IPS-11a (cell line): ENCODE measurements around the gene DENND4B.
"Not testable (repeated sequence)": the region's sequence is repeated elsewhere in the genome, so short reads cannot be mapped to it uniquely, and the experiment has no call there.

ENCODE experiments used
- H3K4me3 ChIP-seq: one replicate; pipeline ENCODE4 v1.5.1; 2013; ENCODE audit warnings: low read depth, low read length, control low read depth

Gene DENND4B

GRCh38 chr1:153928791-153929341 is 17.7 kb downstream of the DENND4B start:
- no peak overlapping the region for H3K4me3 ChIP-seq

- no peak overlapping the region for H3K4me3 ChIP-seq
These were observed 18.3 kb downstream of the DENND4B start for GRCh38 chr1:153928245-153928644.

- H3K4me3 ChIP-seq = no peak overlapping the region
These were observed 20.1 kb downstream of the DENND4B start for GRCh38 chr1:153926405-153926804.

GRCh38 chr1:153922972-153923925 is 23.3 kb downstream of the DENND4B start, which contains the start of gene GATAD2B:
Gene GATAD2B (minus strand): TSS chr1:153922972. CDS start chr1:153828347, 94,625 bp downstream.
- H3K4me3 ChIP-seq = peak within 1 kb of the TSS; percentile 89

- peak overlapping the region; percentile 89 for H3K4me3 ChIP-seq
These were observed 24.2 kb downstream of the DENND4B start for GRCh38 chr1:153922076-153922971.

GRCh38 chr1:153921803-153922075 is 24.8 kb downstream of the DENND4B start:
- peak overlapping the region; percentile 89 for H3K4me3 ChIP-seq

GRCh38 chr1:153921080-153921802 is 25.3 kb downstream of the DENND4B start:
- H3K4me3 ChIP-seq = peak overlapping the region; percentile 89

GRCh38 chr1:153919876-153920852 is 26.4 kb downstream of the DENND4B start:
- no peak overlapping the region for H3K4me3 ChIP-seq

- no peak overlapping the region for H3K4me3 ChIP-seq
These were observed 30.2 kb downstream of the DENND4B start for GRCh38 chr1:153916297-153916696.

GRCh38 chr1:153912349-153912748 is 34.2 kb downstream of the DENND4B start:
- no peak overlapping the region for H3K4me3 ChIP-seq

- H3K4me3 ChIP-seq = not testable (repeated sequence)
These were observed 36.0 kb downstream of the DENND4B start for GRCh38 chr1:153910560-153910959.

- no peak overlapping the region for H3K4me3 ChIP-seq
These were observed 38.4 kb downstream of the DENND4B start for GRCh38 chr1:153908071-153908470.

GRCh38 chr1:153907134-153907533 is 39.4 kb downstream of the DENND4B start:
- no peak overlapping the region for H3K4me3 ChIP-seq

- no peak overlapping the region for H3K4me3 ChIP-seq
These were observed 40.1 kb downstream of the DENND4B start for GRCh38 chr1:153906396-153906795.

- H3K4me3 ChIP-seq = not testable (repeated sequence)
These were observed 40.6 kb downstream of the DENND4B start for GRCh38 chr1:153905908-153906307.

GRCh38 chr1:153903841-153904455 is 42.6 kb downstream of the DENND4B start:
- no peak overlapping the region for H3K4me3 ChIP-seq

GRCh38 chr1:153899509-153899908 is 47.0 kb downstream of the DENND4B start:
- no peak overlapping the region for H3K4me3 ChIP-seq

GRCh38 chr1:153895866-153896265 is 50.7 kb downstream of the DENND4B start:
- H3K4me3 ChIP-seq = not testable (repeated sequence)

- not testable (repeated sequence) for H3K4me3 ChIP-seq
These were observed 55.5 kb downstream of the DENND4B start for GRCh38 chr1:153891042-153891441.
